SK-N-SH (cell line): ENCODE results near the gene ANO10. TPM values are rescaled to one million over a fixed set of nuclear protein-coding genes. Genes with fewer than 3 reads are reported as not detected.

Experiments
- CTCF ChIA-PET: fragments of 300-600, 350-600 bp; formaldehyde crosslinking; extraction: SDS; loops from one replicate; lab custom pipeline; 2021; lab: Yijun Ruan, JAX
- POLR2A ChIA-PET: fragments of 350-600 bp; sonication (Branson Sonifier 250); formaldehyde crosslinking; extraction: SDS; loops from one replicate; lab custom pipeline; 2020; ENCODE audit warnings: antibody characterized with exemption, inconsistent platforms; lab: Yijun Ruan, JAX
- DNase-seq: peaks from one replicate; pipeline ENCODE4 v3.0.0; 2012
- H2AFZ ChIP-seq: fragments of 200-600 bp; sonication (generic); 2 replicates; pipeline ENCODE4 v1.8.1; 2016; ENCODE audit warnings: antibody characterized with exemption, mild to moderate bottlenecking, low read depth
- H3F3A ChIP-seq: fragments of 200-600 bp; sonication (generic); replicated peaks from 2 replicates; pipeline ENCODE3; 2016; ENCODE audit warnings: antibody characterized with exemption, mild to moderate bottlenecking; ENCODE audit not compliant: insufficient read depth
- H3K27ac ChIP-seq, 2 experiments: fragments of 200-500 bp in 1 of 2; fragments of 200-600 bp in 1 of 2; sonication (Bioruptor generic) in 1 of 2; sonication (generic), shearing (Covaris generic) in 1 of 2; 2 replicates each; pipeline versions ENCODE4 v1.5.1 to v1.6.1; 2014 to 2016; ENCODE audit warnings: low read depth in 2 of 2, inconsistent platforms in 1 of 2, low read length in 1 of 2, mild to moderate bottlenecking in 1 of 2, mixed read lengths in 1 of 2
- H3K27me3 ChIP-seq: fragments of 200-600 bp; sonication (generic), shearing (Covaris generic); 2 replicates; pipeline ENCODE4 v1.6.1; 2016; ENCODE audit warnings: mixed run types; ENCODE audit not compliant: insufficient read depth
- H3K36me3 ChIP-seq, 2 experiments: fragments of 200-500 bp in 1 of 2; fragments of 200-600 bp in 1 of 2; sonication (Bioruptor generic) in 1 of 2; sonication (generic) in 1 of 2; replicated peaks in 1 of 2; 2 replicates each; pipeline versions ENCODE3 to v1.5.1; 2014 to 2016; ENCODE audit warnings: low read length in 1 of 2, mild to moderate bottlenecking in 1 of 2; ENCODE audit not compliant: insufficient read depth in 2 of 2, control insufficient read depth in 1 of 2
- H3K4me1 ChIP-seq, 2 experiments: fragments of 200-500 bp in 1 of 2; fragments of 200-600 bp in 1 of 2; sonication (Bioruptor generic) in 1 of 2; sonication (generic), shearing (Covaris generic) in 1 of 2; 2 replicates each; pipeline versions ENCODE4 v1.5.1 to v1.6.1; 2014 to 2016; ENCODE audit warnings: low read depth in 1 of 2, low read length in 1 of 2, mixed run types in 1 of 2; ENCODE audit not compliant: insufficient read depth in 2 of 2, control insufficient read depth in 1 of 2
- H3K4me2 ChIP-seq: fragments of 200-600 bp; sonication (generic), shearing (Covaris generic); 2 replicates; pipeline ENCODE4 v1.6.1; 2017; ENCODE audit warnings: mixed run types
- H3K4me3 ChIP-seq, 2 experiments: fragments of 200-500 bp in 1 of 2; fragments of 200-600 bp in 1 of 2; sonication (Bioruptor generic) in 1 of 2; sonication (generic), shearing (Covaris generic) in 1 of 2; 2 replicates each; pipeline versions ENCODE4 v1.5.1 to v1.8.1; 2014 to 2016; ENCODE audit warnings: low read depth in 2 of 2, inconsistent platforms in 1 of 2, low read length in 1 of 2, mild to moderate bottlenecking in 1 of 2, mixed read lengths in 1 of 2, moderate library complexity in 1 of 2
- H3K79me2 ChIP-seq: fragments of 200-600 bp; sonication (generic); 2 replicates; pipeline ENCODE4 v1.8.1; 2017; ENCODE audit warnings: mild to moderate bottlenecking; ENCODE audit not compliant: insufficient read depth
- H3K9ac ChIP-seq: fragments of 200-600 bp; sonication (generic); 2 replicates; pipeline ENCODE4 v1.6.1; 2017; ENCODE audit warnings: mixed run types
- H3K9me2 ChIP-seq: fragments of 200-600 bp; sonication (generic); 2 replicates; pipeline ENCODE4 v1.6.1; 2017; ENCODE audit warnings: mixed run types
- H3K9me3 ChIP-seq: fragments of 200-600 bp; sonication (generic); 2 replicates; pipeline ENCODE4 v1.6.1; 2017; ENCODE audit warnings: mixed run types, mild to moderate bottlenecking, moderate library complexity
- H4K20me1 ChIP-seq: fragments of 200-600 bp; sonication (generic); 2 replicates; pipeline ENCODE4 v1.6.1; 2017; ENCODE audit warnings: mild to moderate bottlenecking, mixed run types; ENCODE audit not compliant: insufficient read depth
- CTCF ChIP-seq: fragments of 200-600 bp; sonication (generic); IDR thresholded peaks from 2 replicates; pipeline ENCODE4 v1.6.1; 2017; ENCODE audit warnings: antibody characterized with exemption, mild to moderate bottlenecking, moderate library complexity
- ELF1 ChIP-seq: IDR thresholded peaks from 2 replicates; pipeline ENCODE4 v1.4.0; 2012
- EP300 ChIP-seq, 2 experiments: IDR thresholded peaks; 2 replicates each; pipeline versions ENCODE4 v1.4.0 to v1.6.1; 2012; ENCODE audit warnings: borderline replicate concordance in 1 of 2, low read depth in 1 of 2, low read length in 1 of 2
- EZH2phosphoT487 ChIP-seq: fragments of 200-600 bp; sonication (generic); IDR thresholded peaks from 2 replicates; pipeline ENCODE4 v1.6.1; 2017; ENCODE audit warnings: low read depth, mixed run types, mild to moderate bottlenecking, antibody characterized with exemption, moderate library complexity, borderline replicate concordance
- GABPA ChIP-seq: IDR thresholded peaks from 2 replicates; pipeline ENCODE4 v1.4.0; 2012; ENCODE audit warnings: low read depth, mild to moderate bottlenecking
- IRF3 ChIP-seq: fragments of 150-350 bp; IDR thresholded peaks from 2 replicates; pipeline ENCODE4 v1.6.1; 2016; ENCODE audit warnings: mild to moderate bottlenecking, low read depth, low read length
- MEF2A ChIP-seq: IDR thresholded peaks from 2 replicates; pipeline ENCODE4 v1.4.0; 2012; ENCODE audit warnings: low read depth, borderline replicate concordance
- NRF1 ChIP-seq: IDR thresholded peaks from 2 replicates; pipeline ENCODE4 v1.6.1; 2012; ENCODE audit warnings: low read depth, mild to moderate bottlenecking, low read length
- POLR2AphosphoS5 ChIP-seq: IDR thresholded peaks from 2 replicates; pipeline ENCODE4 v1.6.1; 2012; ENCODE audit warnings: low read depth, low read length
- RAD21 ChIP-seq: IDR thresholded peaks from 2 replicates; pipeline ENCODE4 v1.6.1; 2012; ENCODE audit warnings: mild to moderate bottlenecking, low read length
- RCOR1 ChIP-seq: fragments of 150-350 bp; IDR thresholded peaks from 2 replicates; pipeline ENCODE4 v1.6.1; 2017; ENCODE audit warnings: antibody characterized with exemption, low read length
- REST ChIP-seq: IDR thresholded peaks from 2 replicates; pipeline ENCODE4 v1.6.1; 2012; ENCODE audit warnings: mild to moderate bottlenecking, low read depth, low read length, moderate library complexity
- RFX5 ChIP-seq: IDR thresholded peaks from 2 replicates; pipeline ENCODE4 v1.6.1; 2012; ENCODE audit warnings: mild to moderate bottlenecking, improper control_type of control experiment, low read length
- TCF12 ChIP-seq: IDR thresholded peaks from 2 replicates; pipeline ENCODE4 v1.4.0; 2012
- TEAD4 ChIP-seq: IDR thresholded peaks from 2 replicates; pipeline ENCODE4 v1.4.0; 2012; ENCODE audit warnings: mild to moderate bottlenecking, borderline replicate concordance; ENCODE audit not compliant: insufficient read depth
- USF1 ChIP-seq: IDR thresholded peaks from 2 replicates; pipeline ENCODE4 v1.4.0; 2012; ENCODE audit warnings: low read depth, borderline replicate concordance
- WGBS: methylation state at CpG from one replicate; pipeline ENCODE4 v1.1.6; 2017; ENCODE audit warnings: low lambda C conversion rate; 5-methylcytosine and 5-hydroxymethylcytosine counted together
- polyA plus RNA-seq, 3 experiments: library from polyadenylated mRNA; depleted of rRNA; stranded (reverse); fragments of >200 nt; gene quantifications; 2 replicates each; pipeline ENCODE4 v1.2.3, GENCODE V29; 2012
- TF ChIP-seq, protein P1 (sequence below): fragments of 150-350 bp; IDR thresholded peaks from 2 replicates; pipeline ENCODE4 v1.6.1; 2017; ENCODE audit warnings: antibody characterized with exemption, low read length, low read depth, borderline replicate concordance

ANO10 gene
- polyA plus RNA-seq, 1 of the 3 experiments (the other 2 are of a cell fraction) = 16.8 TPM

DNA sequence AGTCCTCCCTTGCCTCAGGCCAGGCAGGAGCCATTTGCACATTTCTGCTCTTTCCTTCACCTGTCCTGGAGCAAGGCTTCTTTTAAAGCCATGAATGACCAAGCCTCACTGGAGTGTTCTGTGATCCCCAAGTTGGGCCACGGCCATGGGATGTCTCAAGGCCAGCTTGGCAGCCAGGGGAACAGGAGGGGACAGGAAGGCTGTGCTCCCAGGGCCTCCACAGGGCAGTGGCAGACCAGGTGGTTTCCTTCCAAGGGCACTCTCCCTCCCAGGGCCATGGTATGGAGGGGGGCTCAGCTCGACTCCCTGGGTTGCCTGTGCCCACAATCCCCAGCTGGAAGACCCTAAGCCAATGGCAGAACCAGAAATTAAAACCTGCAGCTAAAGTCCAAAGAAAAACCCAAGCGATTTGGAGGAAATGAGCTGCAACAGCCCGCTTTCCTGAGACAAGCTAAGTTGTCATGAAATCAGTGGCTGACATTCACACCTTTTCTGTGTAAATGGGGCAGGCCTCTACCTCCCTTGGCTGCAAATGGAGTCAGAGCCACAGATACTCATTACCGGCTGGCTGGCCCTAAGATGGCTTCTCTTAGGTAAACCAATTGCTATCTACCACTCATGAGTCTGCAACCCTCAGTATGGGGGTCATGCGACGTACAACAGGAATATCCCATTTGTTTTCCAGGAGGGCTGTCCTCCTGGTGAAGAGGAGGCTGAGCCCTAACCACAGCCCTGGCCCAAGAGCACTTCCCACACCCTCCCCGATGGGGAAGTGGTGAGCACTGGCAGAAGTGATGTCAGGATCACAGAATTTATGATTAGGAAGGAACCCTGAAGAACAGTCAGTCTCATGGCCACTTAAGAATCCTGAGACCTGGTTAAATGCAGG lies 252.2 kb downstream of the ANO10 start (continued):
- TF ChIP-seq RCOR1 (no peak), GABPA (no peak), USF1 (no peak), MEF2A (no peak), CTCF (no peak), POLR2AphosphoS5 (no peak), TCF12 (no peak), RAD21 (no peak), ELF1 (no peak), TEAD4 (no peak)
- TF ChIP-seq, protein P1, sequence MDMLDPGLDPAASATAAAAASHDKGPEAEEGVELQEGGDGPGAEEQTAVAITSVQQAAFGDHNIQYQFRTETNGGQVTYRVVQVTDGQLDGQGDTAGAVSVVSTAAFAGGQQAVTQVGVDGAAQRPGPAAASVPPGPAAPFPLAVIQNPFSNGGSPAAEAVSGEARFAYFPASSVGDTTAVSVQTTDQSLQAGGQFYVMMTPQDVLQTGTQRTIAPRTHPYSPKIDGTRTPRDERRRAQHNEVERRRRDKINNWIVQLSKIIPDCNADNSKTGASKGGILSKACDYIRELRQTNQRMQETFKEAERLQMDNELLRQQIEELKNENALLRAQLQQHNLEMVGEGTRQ = no peak
- TF ChIP-seq, all 33 proteins: peak for 0

GRCh38 chr3:43366885-43367284 lies 254.9 kb downstream of the ANO10 start:
- 96% methylated on average over 3 of the region's 9 CpGs for WGBS
- Histone ChIP-seq H3K27ac (no peak overlapping the region), H3K9me2 (no peaks in the 10 kb centered on the region), H3K4me2 (no peak overlapping the region), H3F3A (no peaks in the 10 kb centered on the region), H3K9me3 (no peaks in the 10 kb centered on the region), H3K4me1 (no peaks in the 10 kb centered on the region; a peak in 1 of 4 replicates), H3K4me3 (no peak overlapping the region), H3K27me3 (no peaks in the 10 kb centered on the region), H3K36me3 (no peaks in the 10 kb centered on the region), H3K9ac (no peak overlapping the region), H2AFZ (no peak overlapping the region), H3K79me2 (no peaks in the 10 kb centered on the region), H4K20me1 (no peaks in the 10 kb centered on the region)
- CTCF ChIA-PET = no interaction called here
- POLR2A ChIA-PET = no interaction called here
- no peak for TF ChIP-seq RFX5
- no peak for TF ChIP-seq NRF1
- TF ChIP-seq TCF12 = no peak
- no peak for TF ChIP-seq EZH2phosphoT487
- no peak for TF ChIP-seq EP300 (IDR thresholded peaks at IDR 0.05; ENCODE audit: borderline replicate concordance in 1 of 2, low read depth in 1 of 2, low read length in 1 of 2)
- TF ChIP-seq IRF3 = no peak
- TF ChIP-seq REST = no peak
- DNase-seq = no peak
